GM18520 (cell line): ENCODE results near the gene LMNTD2.

Experiments used
- ATAC-seq: cut with Tn5 transposase; IDR thresholded peaks from one replicate; pipeline ENCODE4 v1.9.1; 2021; ENCODE audit not compliant: unreplicated experiment

The LMNTD2 gene

GRCh38 chr11:554428-555226 is 5.9 kb downstream of the LMNTD2 start:
- peak; percentile 52 for ATAC-seq

GRCh38 chr11:553988-554340 is 6.6 kb downstream of the LMNTD2 start:
- ATAC-seq, result no peak

- no peak for ATAC-seq
Measured at GRCh38 chr11:553083-553987, 7.2 kb downstream of the LMNTD2 start.

GRCh38 chr11:551596-551995 is 8.9 kb downstream of the LMNTD2 start:
- no peak for ATAC-seq

- no peak for ATAC-seq
Measured at GRCh38 chr11:551131-551530, 9.4 kb downstream of the LMNTD2 start.

GRCh38 chr11:550746-551085 is 9.8 kb downstream of the LMNTD2 start:
- no peak for ATAC-seq

GRCh38 chr11:550021-550745 is 10.4 kb downstream of the LMNTD2 start:
- no peak for ATAC-seq

GRCh38 chr11:548700-549603 is 11.6 kb downstream of the LMNTD2 start:
- ATAC-seq, result no peak

- no peak for ATAC-seq
Measured at GRCh38 chr11:545171-545570, 15.4 kb downstream of the LMNTD2 start.

GRCh38 chr11:544817-545166 is 15.7 kb downstream of the LMNTD2 start:
- ATAC-seq, result no peak

GRCh38 chr11:541433-541885 is 19.1 kb downstream of the LMNTD2 start:
- no peak for ATAC-seq

GRCh38 chr11:540583-541432 is 19.7 kb downstream of the LMNTD2 start:
- ATAC-seq, result no peak

- no peak for ATAC-seq
Measured at GRCh38 chr11:539971-540481, 20.5 kb downstream of the LMNTD2 start.

- no peak for ATAC-seq
Measured at GRCh38 chr11:538431-539051, 22.0 kb downstream of the LMNTD2 start.

- ATAC-seq, result no peak
Measured at GRCh38 chr11:537622-538430, 22.7 kb downstream of the LMNTD2 start.

GRCh38 chr11:536841-537621 is 23.5 kb downstream of the LMNTD2 start, which contains the start of gene LRRC56:
TSS of gene LRRC56 (plus strand) at chr11:537527. CDS start at chr11:540685, 3,158 bp downstream.
- peak; percentile 38 for ATAC-seq
